ENCODE results near the gene EVA1C.

GRCh38 chr21:32472890-32473765 is 60.6 kb downstream of the EVA1C start:
- no peak for TF ChIP-seq CTCF (IDR thresholded peaks at IDR 0.05)
- TF ChIP-seq EZH2 (IDR thresholded peaks at IDR 0.05; ENCODE audit: borderline replicate concordance, insufficient read depth, low read depth, low read length, poor library complexity, severe bottlenecking), result no peak
